CD4-positive, alpha-beta T cell (primary cell): Measurements from ENCODE around the gene NCF2. TPM values are rescaled to one million over a fixed set of nuclear protein-coding genes. Genes with fewer than 3 reads are reported as not detected.
A peak's percentile ranks its signal among the peaks of the same experiment; 100 is the strongest.

Experiments used
- ATAC-seq: fragments of 200-7000 bp; cut with Tn5 transposase; one replicate; pipeline ENCODE4 v1.10.0; 2022; ENCODE audit warnings: mild to moderate bottlenecking; ENCODE audit not compliant: poor library complexity
- CTCF ChIA-PET: fragments of 350-600 bp; sonication (Branson Sonifier 250); formaldehyde crosslinking; loops from one replicate; lab custom pipeline; 2021; ENCODE audit warnings: antibody characterized with exemption, inconsistent platforms; lab: Charles Lee
- POLR2A ChIA-PET: fragments of 350-600 bp; sonication (Branson Sonifier 250); formaldehyde crosslinking; loops from one replicate; lab custom pipeline; 2021; ENCODE audit warnings: antibody characterized with exemption, inconsistent platforms; lab: Charles Lee
- DNase-seq, 14 experiments: peaks; one replicate each; pipeline ENCODE4 v3.0.0-alpha.2; 2013 to 2020; ENCODE audit warnings: mixed read lengths in 2 of 14
- H3K27ac ChIP-seq, 2 donors: one replicate each; pipeline versions ENCODE4 v1.5.1 to v1.7.0; 2013; ENCODE audit warnings: low read length in 2 of 2, low read depth in 1 of 2, mild to moderate bottlenecking in 1 of 2
- H3K27me3 ChIP-seq, 2 experiments: 1 replicate in 1 of 2; 2 replicates in 1 of 2; pipeline versions ENCODE4 v1.6.1 to v1.7.0; 2013; ENCODE audit warnings: low read length in 2 of 2, control low read depth in 1 of 2, mild to moderate bottlenecking in 1 of 2, moderate library complexity in 1 of 2; ENCODE audit not compliant: insufficient read depth in 2 of 2, control insufficient read depth in 1 of 2
- H3K36me3 ChIP-seq: one replicate; pipeline ENCODE4 v1.6.1; 2013; ENCODE audit warnings: low read length, control low read depth; ENCODE audit not compliant: insufficient read depth
- H3K4me1 ChIP-seq: one replicate; pipeline ENCODE4 v1.6.1; 2013; ENCODE audit warnings: low read length, control low read depth; ENCODE audit not compliant: insufficient read depth
- H3K4me3 ChIP-seq: one replicate; pipeline ENCODE4 v1.5.1; 2013; ENCODE audit warnings: mild to moderate bottlenecking, low read length, moderate library complexity
- H3K9me3 ChIP-seq, 2 experiments: 1 replicate in 1 of 2; 2 replicates in 1 of 2; pipeline versions ENCODE4 v1.6.1 to v1.7.0; 2013; ENCODE audit warnings: low read length in 2 of 2, mild to moderate bottlenecking in 2 of 2, control low read depth in 1 of 2, moderate library complexity in 1 of 2; ENCODE audit not compliant: control insufficient read depth in 1 of 2, insufficient read depth in 1 of 2
- H3K27ac Mint-ChIP-seq: one replicate; pipeline ENCODE4 v1.8.0; 2020; ENCODE audit warnings: mixed read lengths
- H3K27me3 Mint-ChIP-seq: one replicate; pipeline ENCODE4 v1.8.0; 2021; ENCODE audit warnings: mixed read lengths
- H3K36me3 Mint-ChIP-seq: one replicate; pipeline ENCODE4 v1.8.0; 2021; ENCODE audit warnings: low read depth, mixed read lengths
- H3K4me1 Mint-ChIP-seq: one replicate; pipeline ENCODE4 v1.8.0; 2021; ENCODE audit warnings: low read depth, mixed read lengths
- H3K4me3 Mint-ChIP-seq: one replicate; pipeline ENCODE4 v1.8.0; 2020; ENCODE audit warnings: mild to moderate bottlenecking, mixed read lengths
- H3K9me3 Mint-ChIP-seq: one replicate; pipeline ENCODE4 v1.8.0; 2020; ENCODE audit warnings: mixed read lengths
- CTCF ChIP-seq: fragments of 200-600 bp; IDR thresholded peaks from one replicate; pipeline ENCODE4 v1.8.0; 2022; ENCODE audit warnings: antibody characterized with exemption, mild to moderate bottlenecking
- intact Hi-C, 2 experiments: fragments of 100-400 bp; cut with DNase I in 1 of 2; cut with micrococcal nuclease in 1 of 2; formaldehyde crosslinking; loops; one replicate each; pipeline versions ENCODE4 v1.15.1 to v1.9.0; 2023 to 2025; cut with DNase I, micrococcal nuclease
- total RNA-seq, 174 experiments: library from RNA in 2 of 174; stranded (reverse) in 2 of 174; gene quantifications; one replicate each; pipeline ENCODE4 v1.2.3 and lab custom pipeline; 2021 to 2026

NCF2 gene
- total RNA-seq, 2 experiments from 2014 or later: 2.9 to 3.1 TPM

- ChIA-PET POLR2A (no interaction called here), CTCF (no interaction called here)
- Mint-ChIP-seq H3K27me3 (no peaks in the 10 kb centered on the region), H3K27ac (no peak overlapping the region), H3K4me3 (no peak overlapping the region), H3K4me1 (peaks cover 6% of the 10 kb centered on the region), H3K36me3 (peaks cover 91% of the 10 kb centered on the region), H3K9me3 (no peaks in the 10 kb centered on the region)
- DNase-seq (no peak), ATAC-seq (no peak)
- Histone ChIP-seq H3K36me3 (peaks cover 92% of the 10 kb centered on the region), H3K9me3 (no peaks in the 10 kb centered on the region), H3K27me3 (no peaks in the 10 kb centered on the region), H3K4me1 (no peaks in the 10 kb centered on the region), H3K4me3 (no peak overlapping the region), H3K27ac (no peak overlapping the region)
- no peak for TF ChIP-seq CTCF
- intact Hi-C loops: loop anchor here (5.0 to 10.0 kb wide), 3 partner anchors 80 to 262 kb away; no protein-coding TSS in a partner anchor
These were observed 45.5 kb downstream of the NCF2 start for GRCh38 chr1:183544598-183545297.

- H3K4me1 Mint-ChIP-seq: peaks cover 6% of the 10 kb centered on the region
- H3K27ac Mint-ChIP-seq: peak overlapping the region; percentile 19
- H3K4me3 ChIP-seq: no peak overlapping the region
- no peaks in the 10 kb centered on the region for H3K9me3 ChIP-seq
- H3K36me3 Mint-ChIP-seq: peaks cover 91% of the 10 kb centered on the region
- H3K27me3 Mint-ChIP-seq: no peaks in the 10 kb centered on the region
- no peaks in the 10 kb centered on the region for H3K9me3 Mint-ChIP-seq
- ChIA-PET CTCF (no interaction called here), POLR2A (no interaction called here)
- TF ChIP-seq CTCF: peak; percentile 57
- intact Hi-C loops: loop anchor here in 1 of 2 experiments (1.0 to 10.0 kb wide), 4 partner anchors 73 to 373 kb away; no protein-coding TSS in a partner anchor
- H3K4me1 ChIP-seq: no peaks in the 10 kb centered on the region
- H3K36me3 ChIP-seq: peaks cover 90% of the 10 kb centered on the region
- H3K27ac ChIP-seq: no peak overlapping the region
- ATAC-seq (peak; percentile 99), DNase-seq (peak in 5 of 14 experiments; percentile 13 to 69 (median 62))
- no peak overlapping the region for H3K4me3 Mint-ChIP-seq
- no peaks in the 10 kb centered on the region for H3K27me3 ChIP-seq
These were observed 46.5 kb downstream of the NCF2 start for GRCh38 chr1:183543619-183544204.

GRCh38 chr1:183537405-183537804 is 52.9 kb downstream of the NCF2 start:
- ChIA-PET POLR2A (no interaction called here), CTCF (no interaction called here)
- TF ChIP-seq CTCF: no peak
- no peak for ATAC-seq
- no peaks in the 10 kb centered on the region for H3K9me3 Mint-ChIP-seq
- peak overlapping the region; percentile 59 for H3K27ac Mint-ChIP-seq
- no peaks in the 10 kb centered on the region for H3K4me1 Mint-ChIP-seq
- Histone ChIP-seq H3K4me1 (no peaks in the 10 kb centered on the region), H3K27ac (no peak overlapping the region), H3K36me3 (peaks cover 85% of the 10 kb centered on the region), H3K4me3 (no peak overlapping the region), H3K27me3 (no peaks in the 10 kb centered on the region), H3K9me3 (no peaks in the 10 kb centered on the region)
- intact Hi-C loops: no loop called here
- peaks cover 94% of the 10 kb centered on the region for H3K36me3 Mint-ChIP-seq
- no peaks in the 10 kb centered on the region for H3K27me3 Mint-ChIP-seq
- no peak overlapping the region for H3K4me3 Mint-ChIP-seq
- DNase-seq: no peak
